IMR-90 (cell line): ENCODE data around the gene ATP4B. TPM values are rescaled to one million over a fixed set of nuclear protein-coding genes. Genes with fewer than 3 reads are reported as not detected.

Source experiments
- ATAC-seq: fragments of 200-7000 bp; cut with Tn5 transposase; 2 replicates; pipeline ENCODE4 v1.9.1; 2020; ENCODE audit warnings: low read depth, mild to moderate bottlenecking, moderate library complexity
- BruUV-seq: library from RNA; stranded (reverse); fragments of 400-500 nt; replicated peaks from 2 replicates; lab custom pipeline; 2021; lab: Mats Ljungman, UMichigan
- CTCF ChIA-PET: fragments of 300-600 bp; formaldehyde crosslinking; extraction: SDS; loops from one replicate; lab custom pipeline; 2021; ENCODE audit warnings: antibody characterized with exemption; lab: Yijun Ruan, JAX
- POLR2A ChIA-PET: fragments of 300-600 bp; sonication (Branson Sonifier 250); formaldehyde crosslinking; loops from one replicate; lab custom pipeline; 2022; ENCODE audit warnings: antibody characterized with exemption; ENCODE audit not compliant: unreplicated experiment; lab: Charles Lee
- DNase-seq: peaks from one replicate; pipeline ENCODE4 v3.0.0; 2013
- H2AFZ ChIP-seq: replicated peaks from 2 replicates; pipeline ENCODE3; 2013; ENCODE audit warnings: low read length, mild to moderate bottlenecking; ENCODE audit not compliant: poor library complexity
- H2AK5ac ChIP-seq: 2 replicates; pipeline ENCODE4 v1.6.1; 2013; ENCODE audit warnings: low read depth, low read length, inconsistent platforms
- H2AK9ac ChIP-seq: replicated peaks from 2 replicates; pipeline ENCODE3; 2013; ENCODE audit warnings: mild to moderate bottlenecking, low read depth, low read length, moderate library complexity; ENCODE audit not compliant: poor library complexity
- H2BK120ac ChIP-seq: 2 replicates; pipeline ENCODE4 v1.6.1; 2013; ENCODE audit warnings: low read depth, low read length, inconsistent platforms
- H2BK15ac ChIP-seq: 3 replicates; pipeline ENCODE4 v1.6.1; 2013; ENCODE audit warnings: low read depth, low read length, inconsistent platforms
- H2BK20ac ChIP-seq: 2 replicates; pipeline ENCODE4 v1.6.1; 2013; ENCODE audit warnings: low read depth, mild to moderate bottlenecking, inconsistent platforms, low read length, moderate library complexity
- H2BK5ac ChIP-seq: 2 replicates; pipeline ENCODE4 v1.6.1; 2013; ENCODE audit warnings: mild to moderate bottlenecking, low read depth, low read length, inconsistent platforms; ENCODE audit not compliant: poor library complexity, severe bottlenecking
- H3K14ac ChIP-seq: replicated peaks from 2 replicates; pipeline ENCODE4 v1.6.1; 2013; ENCODE audit warnings: low read depth, low read length, inconsistent platforms
- H3K18ac ChIP-seq: 2 replicates; pipeline ENCODE4 v1.6.1; 2013; ENCODE audit warnings: low read depth, low read length, control low read depth
- H3K23ac ChIP-seq: 2 replicates; pipeline ENCODE4 v1.6.1; 2013; ENCODE audit warnings: low read depth, low read length, inconsistent platforms
- H3K27ac ChIP-seq: 2 replicates; pipeline ENCODE4 v1.5.1; 2013; ENCODE audit warnings: mild to moderate bottlenecking, control low read depth, low read length; ENCODE audit not compliant: insufficient read depth
- H3K27me3 ChIP-seq: 2 replicates; pipeline ENCODE4 v1.6.1; 2013; ENCODE audit warnings: low read length; ENCODE audit not compliant: control insufficient read depth, insufficient read depth
- H3K36me3 ChIP-seq: 2 replicates; pipeline ENCODE4 v1.6.1; 2013; ENCODE audit warnings: low read length, mixed read lengths; ENCODE audit not compliant: control insufficient read depth, insufficient read depth
- H3K4ac ChIP-seq: 2 replicates; pipeline ENCODE4 v1.6.1; 2013; ENCODE audit warnings: low read depth, low read length, inconsistent platforms
- H3K4me1 ChIP-seq: 2 replicates; pipeline ENCODE4 v1.6.1; 2013; ENCODE audit warnings: low read length, mixed read lengths; ENCODE audit not compliant: control insufficient read depth, insufficient read depth
- H3K4me2 ChIP-seq: 2 replicates; pipeline ENCODE4 v1.6.1; 2013; ENCODE audit warnings: low read depth, mild to moderate bottlenecking, control low read depth, low read length, moderate library complexity
- H3K4me3 ChIP-seq: 2 replicates; pipeline ENCODE4 v1.5.1; 2013; ENCODE audit warnings: low read depth, mild to moderate bottlenecking, control low read depth, low read length, moderate library complexity; ENCODE audit not compliant: insufficient read depth
- H3K56ac ChIP-seq: 2 replicates; pipeline ENCODE4 v1.6.1; 2013; ENCODE audit warnings: low read length, inconsistent platforms; ENCODE audit not compliant: insufficient read depth; ENCODE audit errors: extremely low read depth
- H3K79me1 ChIP-seq, 2 experiments: 2 replicates each; pipeline ENCODE4 v1.6.1; 2013; ENCODE audit warnings: low read length in 2 of 2, inconsistent platforms in 1 of 2, low read depth in 1 of 2
- H3K9ac ChIP-seq: 2 replicates; pipeline ENCODE4 v1.6.1; 2013; ENCODE audit warnings: low read depth, low read length, control low read depth
- H3K9me1 ChIP-seq: 2 replicates; pipeline ENCODE4 v1.6.1; 2013; ENCODE audit warnings: low read length, inconsistent platforms; ENCODE audit not compliant: insufficient read depth
- H3K9me3 ChIP-seq: 2 replicates; pipeline ENCODE4 v1.6.1; 2013; ENCODE audit warnings: low read length; ENCODE audit not compliant: control insufficient read depth, insufficient read depth
- H4K20me1 ChIP-seq: 2 replicates; pipeline ENCODE4 v1.6.1; 2013; ENCODE audit warnings: low read length, inconsistent platforms; ENCODE audit not compliant: insufficient read depth
- H4K5ac ChIP-seq: 2 replicates; pipeline ENCODE4 v1.6.1; 2013; ENCODE audit warnings: mild to moderate bottlenecking, low read depth, low read length, control low read depth
- H4K8ac ChIP-seq, 2 experiments: 2 replicates each; pipeline ENCODE4 v1.6.1; 2013; ENCODE audit warnings: low read depth in 2 of 2, low read length in 2 of 2, control low read depth in 1 of 2, inconsistent platforms in 1 of 2
- H4K91ac ChIP-seq: 2 replicates; pipeline ENCODE4 v1.6.1; 2013; ENCODE audit warnings: low read depth, low read length, inconsistent platforms; ENCODE audit not compliant: insufficient read depth
- BHLHE40 ChIP-seq: fragments of 150-350 bp; IDR thresholded peaks from 2 replicates; pipeline ENCODE4 v1.6.1; 2016; ENCODE audit warnings: mild to moderate bottlenecking, low read depth, low read length
- CEBPB ChIP-seq: IDR thresholded peaks from 2 replicates; pipeline ENCODE4 v1.6.1; 2012; ENCODE audit warnings: low read depth, low read length, improper control_type of control experiment
- FOS ChIP-seq: fragments of 150-350 bp; IDR thresholded peaks from 2 replicates; pipeline ENCODE4 v1.6.1; 2016; ENCODE audit warnings: low read depth, low read length
- MAFK ChIP-seq: IDR thresholded peaks from 2 replicates; pipeline ENCODE4 v1.6.1; 2012; ENCODE audit warnings: low read depth, low read length, improper control_type of control experiment
- MAZ ChIP-seq: IDR thresholded peaks from 2 replicates; pipeline ENCODE4 v1.6.1; 2012; ENCODE audit warnings: low read depth, mild to moderate bottlenecking, low read length, improper control_type of control experiment, moderate library complexity, borderline replicate concordance
- NFE2L2 ChIP-seq: fragments of 150-350 bp; IDR thresholded peaks from 2 replicates; pipeline ENCODE4 v1.6.1; 2016; ENCODE audit warnings: low read depth, mild to moderate bottlenecking, low read length
- POLR2A ChIP-seq: IDR thresholded peaks from 2 replicates; pipeline ENCODE4 v1.6.1; 2012; ENCODE audit warnings: mild to moderate bottlenecking, low read depth, low read length
- RAD21 ChIP-seq: IDR thresholded peaks from 2 replicates; pipeline ENCODE4 v1.6.1; 2012; ENCODE audit warnings: low read length, improper control_type of control experiment
- RCOR1 ChIP-seq: IDR thresholded peaks from 2 replicates; pipeline ENCODE4 v1.6.1; 2012; ENCODE audit warnings: mild to moderate bottlenecking, low read length, improper control_type of control experiment; ENCODE audit not compliant: insufficient replicate concordance
- RFX5 ChIP-seq: IDR thresholded peaks from 2 replicates; pipeline ENCODE4 v1.8.0; 2012; ENCODE audit warnings: low read depth, mild to moderate bottlenecking, low read length, moderate library complexity
- WGBS, 2 experiments: methylation state at CpG; one replicate each; pipeline versions ENCODE4 v1.1.5 to v1.1.7; 2013; ENCODE audit warnings: missing lambda C conversion rate in 2 of 2; ENCODE audit not compliant: insufficient read length in 1 of 2; ENCODE audit errors: extremely low coverage in 2 of 2; 5-methylcytosine and 5-hydroxymethylcytosine counted together
- dilution Hi-C: fragments of 300-500 bp; cut with HindIII; formaldehyde crosslinking; loops from one replicate; pipeline ENCODE4 v1.14.3; 2018; ENCODE audit warnings: low sequenced_read_pairs; ENCODE audit not compliant: unreplicated experiment
- in situ Hi-C: fragments of 300-500 bp; cut with MboI; formaldehyde crosslinking; loops from 3 replicates; pipeline ENCODE4 v1.14.3; 2019; ENCODE audit warnings: low sequenced_read_pairs, inconsistent platforms, mixed read lengths
- intact Hi-C: fragments of 100-400 bp; cut with micrococcal nuclease; formaldehyde crosslinking; loops from 2 replicates; pipeline ENCODE4 v1.10.0; 2022
- polyA plus RNA-seq, 3 experiments: library from polyadenylated mRNA; depleted of rRNA; stranded (reverse); fragments of >200 nt; gene quantifications; 2 replicates each; pipeline ENCODE4 v1.2.3, GENCODE V29; 2012; ENCODE audit warnings: low replicate concordance in 1 of 3
- total RNA-seq: library from RNA; depleted of rRNA; stranded (reverse); fragments of >200 nt; gene quantifications from 2 replicates; pipeline ENCODE4 v1.2.3, GENCODE V29; 2012

Gene ATP4B
- total and polyA plus RNA-seq, 2 of the 4 experiments (the other 2 are of a cell fraction): not detected

GRCh38 chr13:113607889-113608635 is 49.9 kb downstream of the ATP4B start:
- H2BK20ac ChIP-seq: no peak overlapping the region
- H3K79me1 ChIP-seq: peaks cover 23 to 86% of the 10 kb centered on the region in 2 experiments
- no peak overlapping the region for H3K18ac ChIP-seq
- H3K9me3 ChIP-seq: no peaks in the 10 kb centered on the region
- intact Hi-C loops (no loop called here), dilution Hi-C loops (no loop called here), in situ Hi-C loops (no loop called here)
- no peak overlapping the region for H3K4me3 ChIP-seq
- no peak overlapping the region for H2BK120ac ChIP-seq
- H3K9me1 ChIP-seq: peaks cover 22% of the 10 kb centered on the region
- H3K23ac ChIP-seq: no peak overlapping the region
- peaks cover 26% of the 10 kb centered on the region for H3K36me3 ChIP-seq
- ChIA-PET POLR2A (no interaction called here), CTCF (no interaction called here)
- H3K56ac ChIP-seq: no peak overlapping the region
- no peak overlapping the region for H3K27ac ChIP-seq
- no peaks in the 10 kb centered on the region for H3K27me3 ChIP-seq
- no peak overlapping the region for H2AK5ac ChIP-seq
- H3K4me2 ChIP-seq: no peak overlapping the region
- WGBS, 2 experiments: 92% methylated on average over 21 of the region's 25 CpGs; no CpG with 5 or more reads in 1 of the 2 experiments
- TF ChIP-seq MAFK (no peak), MAZ (no peak), RCOR1 (no peak), POLR2A (no peak), FOS (no peak), CEBPB (no peak), BHLHE40 (no peak), RFX5 (no peak), NFE2L2 (no peak), RAD21 (no peak)
- H2AK9ac ChIP-seq: no peak overlapping the region
- no peak overlapping the region for H3K4ac ChIP-seq
- H2BK15ac ChIP-seq: no peak overlapping the region
- peaks cover 90% of the 10 kb centered on the region for H4K20me1 ChIP-seq
- H2BK5ac ChIP-seq: no peak overlapping the region
- no peak overlapping the region for H3K14ac ChIP-seq
- no peak overlapping the region for H4K5ac ChIP-seq
- no TSS peak for BruUV-seq
- ATAC-seq (no peak), DNase-seq (no peak)
- H2AFZ ChIP-seq: no peak overlapping the region
- H3K4me1 ChIP-seq: no peaks in the 10 kb centered on the region
- H4K8ac ChIP-seq: no peak overlapping the region
- H4K91ac ChIP-seq: no peak overlapping the region
- no peak overlapping the region for H3K9ac ChIP-seq
